GM11168 (cell line): ENCODE data around the gene CDKAL1.

ENCODE experiments used
- in situ Hi-C: fragments of 300-500 bp; cut with MboI; formaldehyde crosslinking; loops from one replicate; pipeline ENCODE4 v1.12.0; 2022; ENCODE audit warnings: low sequenced_read_pairs; ENCODE audit not compliant: unreplicated experiment

Gene CDKAL1

DNA sequence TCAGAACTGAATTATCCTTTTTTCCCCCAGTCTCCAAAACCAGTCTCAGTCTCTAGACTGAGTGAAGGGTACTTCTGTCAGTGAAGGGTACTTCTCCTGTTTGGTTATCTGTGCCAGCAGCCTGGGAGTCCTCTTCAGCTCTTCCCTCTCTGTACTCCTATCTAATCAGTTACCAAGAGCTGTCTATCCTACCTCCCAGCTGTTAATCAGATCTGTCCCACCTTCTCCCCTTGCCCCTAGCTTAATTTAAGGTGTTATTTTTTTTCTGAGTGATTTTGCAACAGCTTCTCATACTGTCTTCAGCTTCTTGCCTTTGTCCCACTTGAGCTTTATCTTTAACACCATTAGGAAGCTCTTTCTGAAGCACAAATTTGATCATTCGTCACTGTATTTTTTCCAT is 567.4 kb downstream of the CDKAL1 start:
- in situ Hi-C loops = no loop called here

DNA sequence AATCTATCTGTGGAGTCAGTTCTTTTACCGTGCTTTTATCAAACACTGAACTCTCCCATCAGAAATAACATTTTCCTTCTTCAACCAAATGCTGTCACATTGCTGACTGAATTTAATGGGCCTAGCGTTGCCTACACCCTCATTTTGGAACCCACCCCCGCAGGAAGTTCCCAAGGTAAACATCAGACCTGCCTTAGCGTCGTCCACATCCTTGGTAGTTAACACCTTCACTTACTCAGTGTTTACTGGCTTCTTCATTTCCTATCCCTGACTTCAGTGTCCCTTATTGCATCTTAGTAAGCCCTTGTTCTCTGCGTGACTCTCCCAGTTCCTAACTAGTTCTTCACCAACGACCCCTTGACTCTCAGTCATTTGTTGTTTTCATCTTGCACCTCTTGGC is 567.9 kb downstream of the CDKAL1 start:
- in situ Hi-C loops = no loop called here

DNA sequence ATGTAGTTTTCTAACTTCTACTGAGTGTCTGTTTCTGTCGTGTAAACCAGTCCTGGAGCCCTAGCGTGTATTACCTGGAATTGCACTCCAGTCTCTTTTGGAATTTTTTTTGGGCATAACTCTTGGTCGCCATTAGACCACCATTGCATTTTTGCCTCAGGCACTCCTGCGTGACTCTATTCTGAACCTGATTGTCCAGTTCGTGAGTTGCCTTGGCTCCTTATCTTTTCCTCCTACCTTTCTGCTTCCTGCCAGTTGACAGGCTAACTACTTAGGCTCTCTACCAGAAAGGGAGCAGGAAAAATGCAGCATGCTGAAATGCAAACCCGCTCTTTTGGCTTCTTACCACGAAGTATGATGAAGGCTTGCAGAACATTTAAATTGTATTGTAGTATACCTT is 568.4 kb downstream of the CDKAL1 start:
- in situ Hi-C loops = no loop called here

DNA sequence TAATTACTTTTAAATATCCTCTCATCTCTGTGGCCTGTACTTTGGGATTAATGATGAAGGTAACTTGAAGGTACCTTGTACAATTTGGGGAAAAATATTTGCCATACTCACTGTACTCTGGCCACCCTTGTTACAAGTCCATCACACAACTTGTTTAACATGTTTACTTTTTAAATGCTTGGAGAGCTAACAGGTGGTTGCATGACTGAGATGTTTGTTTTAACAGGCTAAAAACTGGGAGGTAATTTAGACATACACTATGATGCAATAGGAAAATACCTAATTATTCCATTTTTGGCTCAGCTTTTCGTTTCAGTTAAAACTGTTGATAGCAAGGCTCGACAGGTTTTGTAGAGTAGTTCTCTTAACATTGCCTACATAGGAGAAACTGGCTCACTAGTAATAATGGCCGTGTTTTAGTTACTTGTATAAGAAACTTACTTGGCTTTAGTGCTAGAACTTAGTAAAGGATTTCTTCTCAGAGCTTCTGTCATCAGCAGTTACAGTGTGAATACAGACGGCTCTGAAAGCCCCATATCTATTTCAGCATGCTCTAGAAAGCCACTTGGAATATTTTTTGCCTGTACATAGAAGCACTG is 569.5 kb downstream of the CDKAL1 start:
- in situ Hi-C loops = no loop called here

DNA sequence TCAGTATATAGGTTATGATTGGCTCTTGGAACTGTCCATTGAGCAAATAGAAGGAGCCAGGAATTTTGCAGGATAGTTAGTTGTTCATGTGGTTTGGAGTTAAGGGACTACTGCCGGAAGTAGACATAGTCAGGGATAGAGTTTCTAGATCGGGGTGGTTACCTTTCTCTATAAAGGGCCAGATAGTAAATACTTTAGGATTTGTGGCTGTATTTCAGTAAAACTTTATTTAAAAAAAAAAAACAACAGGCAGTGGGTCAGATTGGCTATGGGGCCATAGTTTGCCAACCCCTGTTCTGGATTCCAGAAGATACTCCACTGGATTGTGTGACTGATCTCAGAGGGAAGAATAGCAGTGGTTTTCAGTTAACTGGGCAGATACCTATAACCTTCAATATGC is 570.0 kb downstream of the CDKAL1 start:
- in situ Hi-C loops = no loop called here

DNA sequence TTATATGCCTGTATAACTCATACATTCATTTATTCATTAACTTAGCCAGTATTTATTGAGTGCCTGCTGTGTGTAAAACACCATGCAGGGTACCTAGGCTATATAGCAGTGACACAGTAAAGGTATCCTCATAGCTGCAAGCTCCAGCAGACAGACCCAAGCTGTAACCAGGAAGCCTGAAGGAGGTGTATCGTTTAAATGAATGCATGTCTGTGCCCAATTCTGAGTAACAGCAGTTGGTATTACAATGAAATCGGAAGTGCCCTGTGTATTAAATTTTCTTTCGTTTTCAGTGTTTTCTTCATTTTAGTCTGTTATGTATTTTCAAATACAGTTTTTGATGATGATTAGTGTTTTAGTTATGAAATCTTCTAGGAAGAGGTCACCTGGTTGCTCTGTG is 573.5 kb downstream of the CDKAL1 start:
- in situ Hi-C loops = no loop called here

DNA sequence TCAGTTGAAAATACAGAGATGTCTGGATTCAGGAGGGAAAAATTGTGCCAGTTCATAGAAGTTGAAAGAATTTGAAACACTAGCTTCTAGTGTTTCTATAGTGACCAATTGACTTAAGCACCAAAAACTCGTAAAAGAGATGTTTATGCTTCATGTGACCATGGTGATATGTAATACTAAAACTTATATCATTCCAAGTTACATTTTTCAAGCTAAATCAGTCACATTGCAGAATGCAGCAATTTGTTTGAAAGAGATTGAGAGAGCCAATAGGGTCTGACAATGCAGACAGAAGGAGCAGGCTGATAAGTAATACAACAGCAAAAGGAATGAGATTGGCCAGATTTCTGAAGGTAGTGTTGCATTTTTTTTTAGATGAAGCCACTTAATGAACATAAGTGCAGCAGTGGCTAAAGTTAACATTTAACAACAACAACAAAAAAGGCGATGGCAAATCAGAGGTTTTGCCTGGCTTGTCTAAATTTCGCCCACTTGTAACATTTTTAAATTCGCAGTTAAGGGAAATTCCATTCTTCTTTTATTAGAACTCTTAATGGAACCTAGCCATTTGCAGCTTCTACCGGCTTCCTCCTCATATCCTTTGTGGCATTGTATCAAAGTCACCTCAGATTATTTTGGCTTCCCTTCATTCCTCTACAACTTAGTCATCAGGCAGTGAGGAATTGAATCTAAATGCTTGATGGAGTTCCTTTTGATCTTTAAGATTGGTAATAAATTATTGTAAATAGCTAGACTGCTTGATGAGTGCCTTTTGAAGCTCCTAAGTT is 575.3 kb downstream of the CDKAL1 start:
- in situ Hi-C loops = no loop called here

DNA sequence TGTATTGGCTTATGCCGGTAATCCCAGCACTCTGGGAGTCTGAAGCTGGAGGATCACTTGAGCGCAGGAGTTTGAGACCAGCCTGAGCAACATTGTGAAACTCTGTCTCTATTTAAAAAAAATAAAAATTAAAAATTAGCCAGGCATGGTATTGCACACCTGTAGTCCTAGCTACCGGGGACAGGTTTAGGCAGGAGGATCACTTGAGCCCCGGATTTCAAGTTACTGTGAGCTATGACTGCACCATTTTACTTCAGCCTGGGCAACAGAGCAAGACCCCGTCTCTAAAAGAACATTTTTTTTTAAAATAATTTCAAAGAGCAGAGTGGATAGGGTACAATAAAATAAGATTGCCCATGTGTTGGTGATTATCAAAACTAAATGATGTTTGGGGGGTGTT is 576.4 kb downstream of the CDKAL1 start:
- in situ Hi-C loops = no loop called here

DNA sequence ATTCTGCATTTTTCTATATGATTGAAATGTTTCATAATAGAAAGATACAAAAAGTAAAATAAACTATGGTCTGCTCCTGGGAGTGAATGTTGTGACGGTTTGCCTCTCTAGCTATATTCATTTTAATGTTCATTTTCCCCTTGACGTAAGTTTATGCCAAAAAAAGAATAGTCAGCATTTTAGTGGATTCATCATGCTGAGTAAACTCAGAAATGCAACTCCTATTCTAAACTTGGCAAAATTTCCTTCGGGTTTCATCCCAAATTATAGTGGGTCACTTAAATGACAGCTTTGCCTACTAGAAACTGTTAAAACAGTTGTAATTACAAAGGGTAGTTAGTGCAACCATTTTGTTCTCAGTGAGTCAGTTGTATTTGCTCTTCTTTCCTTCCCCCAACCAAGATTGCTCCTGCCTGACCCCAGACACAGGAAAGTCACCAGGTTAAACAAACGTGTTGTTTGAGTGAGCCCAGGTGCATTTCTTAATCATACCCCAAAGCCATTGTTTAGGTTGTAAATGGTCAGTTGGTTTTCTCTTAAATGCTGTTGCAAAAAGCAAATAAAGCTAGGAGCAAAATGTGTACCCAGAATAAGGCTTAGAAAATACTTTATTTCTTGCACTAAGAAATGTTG is 577.0 kb downstream of the CDKAL1 start:
- in situ Hi-C loops = no loop called here

DNA sequence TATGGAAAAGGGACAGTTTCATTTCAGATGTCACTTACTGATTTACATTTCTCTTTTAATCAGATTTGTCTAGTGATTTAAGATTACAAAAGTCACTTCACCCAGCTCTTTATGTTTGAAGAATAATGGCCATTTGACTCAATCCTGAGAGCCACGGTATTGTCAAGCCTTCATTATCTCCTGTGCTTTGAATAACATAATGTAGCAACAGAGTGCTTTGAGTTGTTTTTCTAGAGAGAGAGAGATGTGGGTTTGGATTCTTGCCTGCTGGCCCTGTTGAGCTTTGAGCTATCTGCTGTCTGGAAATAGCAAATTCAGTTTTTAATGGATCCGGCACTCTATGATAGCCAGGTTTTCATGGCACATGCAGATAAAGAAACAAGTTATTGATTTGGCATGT is 580.9 kb downstream of the CDKAL1 start:
- in situ Hi-C loops = no loop called here

DNA sequence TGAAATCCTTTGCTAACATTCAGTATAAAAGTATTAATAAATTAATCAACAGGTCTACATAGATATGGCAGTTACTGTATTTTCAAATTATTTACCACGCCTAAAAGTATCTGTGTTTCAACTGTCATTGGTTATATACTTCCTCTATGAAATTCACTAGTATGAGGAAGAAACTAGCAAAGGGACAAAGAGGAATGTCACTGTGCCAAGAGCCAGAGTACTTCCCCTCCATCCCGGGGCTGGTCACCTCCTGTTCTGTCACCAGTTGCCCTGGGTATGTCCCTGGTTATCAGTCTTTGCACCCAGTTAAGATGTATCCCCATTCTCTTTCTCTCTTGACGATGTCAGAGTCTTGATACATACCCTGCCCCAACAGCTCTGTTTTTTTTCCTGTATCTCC is 582.5 kb downstream of the CDKAL1 start:
- in situ Hi-C loops = no loop called here

DNA sequence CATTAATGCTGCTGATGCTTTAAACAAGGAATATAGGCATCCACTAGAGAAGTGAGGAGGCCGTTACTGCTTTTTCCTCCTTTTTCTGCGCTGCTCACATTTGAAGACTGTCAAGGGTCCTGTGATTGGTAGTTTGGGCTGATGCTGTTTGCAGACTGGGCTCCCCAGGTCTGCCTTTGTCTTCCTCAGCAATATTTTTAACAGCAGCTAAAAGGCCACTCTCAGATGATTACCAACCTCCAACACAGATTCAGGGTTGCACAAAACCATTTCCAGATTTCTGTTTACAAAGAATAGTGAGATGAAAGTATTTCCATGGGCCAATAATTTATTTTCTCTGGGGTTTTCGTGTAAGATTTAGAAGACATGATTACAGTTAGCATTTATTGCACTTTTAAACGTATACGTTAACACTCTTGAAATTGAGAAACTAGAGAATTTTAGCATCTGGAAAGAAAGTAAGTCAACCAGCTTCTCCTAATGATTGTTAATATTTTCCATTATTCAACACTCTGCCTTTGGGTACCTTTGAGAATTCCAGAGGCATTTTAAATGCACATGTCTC is 584.0 kb downstream of the CDKAL1 start:
- in situ Hi-C loops = no loop called here

DNA sequence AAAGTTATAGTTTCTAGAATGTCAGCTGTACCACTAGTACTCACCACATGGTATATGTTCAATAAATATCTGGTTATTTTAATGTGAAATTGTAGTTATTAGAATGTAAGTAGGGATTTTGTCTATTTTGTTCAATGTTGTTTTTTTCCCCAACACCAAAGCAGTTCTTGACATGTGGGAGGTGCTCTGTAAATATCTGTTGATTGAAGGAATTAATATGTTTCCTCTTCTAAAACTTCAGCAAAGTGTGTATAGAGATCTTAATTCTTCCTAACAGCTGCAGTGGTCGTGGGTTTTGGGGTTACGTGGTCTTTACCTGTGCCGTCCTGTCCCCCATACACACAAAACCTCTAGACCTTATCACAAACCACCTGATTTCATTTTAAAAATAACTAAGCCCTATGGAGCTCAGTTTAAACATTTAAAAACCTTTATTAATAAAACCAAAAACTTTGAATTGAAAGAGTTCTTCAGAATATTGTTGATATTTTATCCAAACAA is 587.4 kb downstream of the CDKAL1 start:
- in situ Hi-C loops = no loop called here

DNA sequence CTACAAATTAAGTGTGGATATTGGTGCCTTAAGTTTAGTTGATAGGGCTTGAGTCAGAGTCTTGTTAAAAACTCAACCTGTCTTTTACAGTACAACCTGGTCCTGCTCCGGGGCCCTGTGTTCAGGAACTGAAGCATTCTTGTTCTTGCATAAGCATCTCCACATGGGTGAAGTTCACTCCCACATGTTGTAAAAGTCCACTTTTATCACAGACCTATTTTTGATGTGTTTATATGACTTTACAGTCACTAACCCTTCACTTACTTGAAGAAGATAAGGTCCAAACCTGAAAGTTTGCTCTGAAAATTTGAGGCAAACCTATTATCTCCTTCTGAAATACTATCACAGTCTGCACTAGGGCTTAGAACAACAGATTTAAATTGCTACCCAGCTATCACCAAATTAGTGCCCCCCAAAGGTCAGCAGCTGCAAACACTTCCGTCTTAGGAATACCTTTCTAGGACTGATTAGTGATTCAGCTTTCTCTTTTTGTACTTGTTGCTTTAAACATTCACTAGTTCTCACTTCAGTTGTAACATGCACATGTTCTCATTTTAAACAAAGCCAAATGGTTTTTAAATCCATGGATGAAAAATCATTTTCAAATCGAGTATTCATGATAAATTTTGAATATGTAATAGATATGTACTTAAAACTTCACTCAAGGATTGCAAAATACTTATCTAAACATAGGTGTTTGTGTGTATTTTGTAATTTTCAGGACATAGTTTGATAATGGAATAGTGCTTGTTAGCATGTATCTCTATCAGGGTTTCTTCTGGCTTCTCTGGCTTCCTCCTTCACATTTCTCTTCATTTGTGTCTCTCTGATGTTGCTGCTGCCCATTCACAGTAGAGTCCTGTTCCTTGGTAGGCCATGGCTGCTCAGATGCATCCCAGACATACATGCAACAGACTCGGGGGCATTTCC is 589.5 kb downstream of the CDKAL1 start:
- in situ Hi-C loops = no loop called here

DNA sequence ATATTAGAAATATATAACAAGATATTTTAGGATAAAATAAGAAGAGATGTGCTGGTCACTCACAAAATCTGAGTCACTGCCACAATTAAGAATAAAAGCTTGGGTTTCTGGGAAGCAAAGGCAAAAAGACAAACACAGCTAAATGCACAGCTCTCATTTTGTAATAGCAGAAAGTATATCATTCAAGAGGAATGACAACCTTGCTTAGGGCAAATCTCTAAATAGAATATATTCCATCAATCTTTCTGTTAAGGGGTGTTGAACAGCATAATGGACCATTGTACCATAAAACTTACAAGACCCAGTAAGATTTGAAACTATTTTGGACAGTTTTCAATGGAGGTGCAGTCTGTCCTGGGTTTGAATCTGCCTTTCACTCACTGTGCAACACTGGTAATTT is 594.3 kb downstream of the CDKAL1 start:
- in situ Hi-C loops = no loop called here

DNA sequence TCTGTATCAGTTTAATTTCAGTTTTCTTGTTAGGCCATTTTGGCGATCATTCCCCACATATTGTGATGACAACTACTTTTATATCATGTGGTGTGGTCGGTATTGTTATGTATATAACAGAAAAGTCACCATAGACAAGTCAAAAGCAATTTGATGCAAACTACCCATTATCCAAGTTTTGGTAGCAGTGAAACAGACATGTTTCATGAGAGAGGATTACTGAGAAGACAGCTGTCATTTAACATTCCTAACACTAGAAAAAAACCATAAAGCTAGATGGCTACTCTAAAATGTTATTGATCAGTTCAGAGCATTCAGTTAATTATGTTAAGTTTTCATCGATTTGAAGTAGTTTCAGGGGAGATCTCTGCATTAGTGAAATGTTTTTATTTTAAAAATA is 597.1 kb downstream of the CDKAL1 start:
- in situ Hi-C loops = no loop called here

DNA sequence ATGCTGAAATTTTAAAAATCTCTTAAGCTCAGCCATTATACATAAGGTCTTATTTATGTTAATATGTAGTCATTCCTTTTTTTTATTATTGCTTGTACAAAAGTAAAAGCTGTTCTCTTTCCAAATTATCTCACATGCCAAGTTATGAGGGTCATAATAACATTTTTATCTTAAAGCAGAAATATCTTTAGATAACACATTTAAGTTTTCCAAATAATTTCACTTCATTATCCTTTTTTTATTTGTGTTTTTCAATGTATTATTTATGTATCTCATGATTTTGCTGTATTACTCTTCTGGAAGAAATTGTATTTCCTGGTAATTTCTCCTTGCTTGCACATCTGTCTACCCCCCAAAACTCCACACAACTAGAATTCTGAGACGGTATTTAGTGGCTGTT is 598.2 kb downstream of the CDKAL1 start:
- in situ Hi-C loops = no loop called here

DNA sequence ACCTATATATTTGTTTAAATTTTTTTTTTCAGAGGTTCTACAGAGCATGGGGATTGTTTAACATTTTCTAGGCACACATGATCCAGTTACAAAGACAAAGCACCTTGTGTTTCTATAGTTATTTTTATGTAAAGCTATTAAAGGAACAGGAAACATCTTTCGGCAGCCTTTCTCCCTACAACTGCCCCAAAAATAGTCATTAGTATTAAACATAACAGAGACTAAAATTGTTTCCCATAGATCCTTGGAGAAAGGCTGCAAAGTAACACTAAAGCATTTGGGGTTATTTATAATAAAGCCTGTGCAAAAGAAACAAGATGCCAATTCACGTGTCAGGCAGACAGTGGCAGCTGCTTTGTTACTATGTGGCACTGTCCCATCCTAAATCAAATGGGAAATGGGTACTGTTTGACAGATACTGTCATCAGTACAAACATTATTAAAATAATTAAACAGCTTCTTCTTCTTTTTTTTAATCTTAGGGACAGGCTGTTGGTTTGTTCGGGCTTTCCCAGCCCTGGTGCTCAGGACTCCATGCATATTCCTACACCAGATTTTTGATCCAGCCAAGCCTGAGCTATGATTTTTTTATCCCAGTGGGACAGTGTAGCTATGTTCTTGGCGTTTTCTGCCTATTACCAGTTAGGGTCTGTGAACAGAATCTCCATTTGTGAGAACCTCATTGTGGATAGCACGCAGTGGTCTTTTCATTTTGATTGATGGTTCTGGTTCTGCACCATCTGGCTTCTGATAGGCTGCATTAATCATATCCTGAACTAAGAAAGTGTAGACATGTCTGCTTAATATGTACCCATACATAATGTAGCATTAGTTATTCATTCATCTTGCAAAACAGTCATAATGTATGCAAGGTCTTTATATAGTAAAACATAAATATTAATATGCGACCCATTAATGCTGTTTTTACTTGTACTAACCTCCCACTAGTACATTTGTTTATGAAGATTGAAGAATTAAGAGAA is 598.9 kb downstream of the CDKAL1 start:
- in situ Hi-C loops = no loop called here

DNA sequence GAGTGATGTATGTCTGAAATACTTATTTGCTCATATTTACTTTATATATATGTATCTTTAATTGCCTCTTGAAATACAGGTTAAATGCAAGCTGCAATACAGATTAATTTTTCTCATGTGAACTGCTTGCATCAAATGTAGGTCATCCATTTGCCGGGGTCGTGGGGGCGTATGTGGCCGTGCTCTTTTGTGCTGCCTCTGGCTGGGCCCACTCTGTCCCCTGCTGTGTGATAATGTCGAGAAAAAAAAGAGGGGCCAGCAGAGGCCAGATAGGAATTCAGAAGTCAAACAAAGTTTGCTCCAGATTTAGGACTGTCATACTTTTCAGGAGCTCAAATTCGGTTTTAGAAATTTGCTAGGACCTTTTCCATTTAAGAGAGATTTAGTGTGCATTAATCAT is 599.6 kb downstream of the CDKAL1 start:
- in situ Hi-C loops = no loop called here
